ENCODE data around the gene SNAPC2. TPM values are rescaled to one million over a fixed set of nuclear protein-coding genes. Genes with fewer than 3 reads are reported as not detected.

The SNAPC2 gene
- total and polyA plus RNA-seq, 2 of the 13 experiments (the other 11 are each of a cell fraction or from before 2014, with no cell fraction given): 10.2 to 12.7 TPM

DNA sequence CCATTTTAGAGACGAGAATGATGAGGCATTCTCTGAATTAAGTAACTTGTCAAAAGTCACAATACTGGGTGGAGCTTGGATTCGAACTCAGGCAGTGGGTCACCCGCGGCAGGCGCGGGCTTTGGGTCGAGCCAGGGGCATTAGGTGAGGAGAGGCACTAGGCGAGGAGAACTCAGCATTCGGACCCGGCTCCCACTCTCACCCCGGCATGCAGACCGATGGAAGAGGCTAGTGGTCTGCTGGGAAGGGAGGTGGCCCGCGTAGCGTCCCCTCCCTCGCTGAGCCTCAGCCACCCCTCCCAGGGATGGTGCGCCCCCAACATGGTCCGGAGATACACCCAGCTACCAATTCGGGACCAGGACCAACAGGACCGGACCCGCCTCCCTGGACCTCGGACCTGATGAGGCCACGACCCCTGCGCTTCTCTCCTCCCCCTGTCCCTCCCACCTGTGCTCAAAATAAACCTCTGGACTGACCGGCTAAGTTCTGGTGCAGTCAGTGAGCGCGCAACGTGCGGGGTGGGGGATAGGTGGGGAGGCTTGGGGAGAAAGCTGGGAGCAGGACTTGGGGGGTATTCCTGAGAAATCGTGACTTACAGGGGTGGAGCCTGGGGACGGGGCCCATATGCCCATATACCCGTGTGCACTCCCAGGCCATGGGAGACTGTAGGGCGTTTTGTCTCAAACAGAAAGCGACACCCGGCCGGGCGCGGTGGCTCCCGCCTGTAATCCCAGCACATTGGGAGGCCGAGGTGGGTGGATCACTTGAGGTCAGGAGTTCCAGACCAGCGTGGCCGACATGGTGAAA, 1.3 kb upstream of the SNAPC2 start (continued):
- TF ChIP-seq PHF5A (CRISPR knock-in tag; IDR thresholded peaks at IDR 0.05; ENCODE audit: low read depth, unreplicated experiment): peak; percentile 45
- TF ChIP-seq NCOR1 (IDR thresholded peaks at IDR 0.05; ENCODE audit: borderline replicate concordance, low read length): peak; percentile 62; the same call in 1 of the 2 replicates
- no peak for TF ChIP-seq ZFX (CRISPR knock-in tag; IDR thresholded peaks at IDR 0.05; ENCODE audit: low read depth)
- TF ChIP-seq ZNF432 (CRISPR knock-in tag; IDR thresholded peaks at IDR 0.05; ENCODE audit: borderline replicate concordance): no peak
- TF ChIP-seq TRIM24 (CRISPR knock-in tag; IDR thresholded peaks at IDR 0.05): no peak
- 0 out of 2 replicates have a peak, but pooled peaks have one; percentile 27 for TF ChIP-seq ZNF570 (CRISPR knock-in tag; IDR thresholded peaks at IDR 0.05; ENCODE audit: borderline replicate concordance)
- TF ChIP-seq ZNF614 (CRISPR knock-in tag; IDR thresholded peaks at IDR 0.05; ENCODE audit: borderline replicate concordance): peak; percentile 33; the same call in 1 of the 2 replicates
- TF ChIP-seq ZNF12 (CRISPR knock-in tag; IDR thresholded peaks at IDR 0.05): no peak
- TF ChIP-seq ERF (CRISPR knock-in tag; IDR thresholded peaks at IDR 0.05): no peak
- TF ChIP-seq, protein P1, sequence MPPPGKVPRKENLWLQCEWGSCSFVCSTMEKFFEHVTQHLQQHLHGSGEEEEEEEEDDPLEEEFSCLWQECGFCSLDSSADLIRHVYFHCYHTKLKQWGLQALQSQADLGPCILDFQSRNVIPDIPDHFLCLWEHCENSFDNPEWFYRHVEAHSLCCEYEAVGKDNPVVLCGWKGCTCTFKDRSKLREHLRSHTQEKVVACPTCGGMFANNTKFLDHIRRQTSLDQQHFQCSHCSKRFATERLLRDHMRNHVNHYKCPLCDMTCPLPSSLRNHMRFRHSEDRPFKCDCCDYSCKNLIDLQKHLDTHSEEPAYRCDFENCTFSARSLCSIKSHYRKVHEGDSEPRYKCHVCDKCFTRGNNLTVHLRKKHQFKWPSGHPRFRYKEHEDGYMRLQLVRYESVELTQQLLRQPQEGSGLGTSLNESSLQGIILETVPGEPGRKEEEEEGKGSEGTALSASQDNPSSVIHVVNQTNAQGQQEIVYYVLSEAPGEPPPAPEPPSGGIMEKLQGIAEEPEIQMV (CRISPR knock-in tag; IDR thresholded peaks at IDR 0.05; ENCODE audit: low read depth): peak; percentile 72; the same call in 1 of the 2 replicates
- peak; percentile 32; the same call in 1 of the 2 replicates for TF ChIP-seq DMAP1 (CRISPR knock-in tag; IDR thresholded peaks at IDR 0.05)
- TF ChIP-seq ZFP90 (CRISPR knock-in tag; IDR thresholded peaks at IDR 0.05; ENCODE audit: borderline replicate concordance): 0 out of 2 replicates have a peak, but pooled peaks have one; percentile 16
- peak; percentile 58; the same call in 1 of the 2 replicates for TF ChIP-seq ARNTL (CRISPR knock-in tag; IDR thresholded peaks at IDR 0.05)
- TF ChIP-seq, protein P2, sequence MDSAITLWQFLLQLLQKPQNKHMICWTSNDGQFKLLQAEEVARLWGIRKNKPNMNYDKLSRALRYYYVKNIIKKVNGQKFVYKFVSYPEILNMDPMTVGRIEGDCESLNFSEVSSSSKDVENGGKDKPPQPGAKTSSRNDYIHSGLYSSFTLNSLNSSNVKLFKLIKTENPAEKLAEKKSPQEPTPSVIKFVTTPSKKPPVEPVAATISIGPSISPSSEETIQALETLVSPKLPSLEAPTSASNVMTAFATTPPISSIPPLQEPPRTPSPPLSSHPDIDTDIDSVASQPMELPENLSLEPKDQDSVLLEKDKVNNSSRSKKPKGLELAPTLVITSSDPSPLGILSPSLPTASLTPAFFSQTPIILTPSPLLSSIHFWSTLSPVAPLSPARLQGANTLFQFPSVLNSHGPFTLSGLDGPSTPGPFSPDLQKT (CRISPR knock-in tag; IDR thresholded peaks at IDR 0.05; ENCODE audit: borderline replicate concordance): no peak
- no peak for TF ChIP-seq TCF7L2 (IDR thresholded peaks at IDR 0.05; ENCODE audit: low read depth, low read length)
- TF ChIP-seq ZNF350 (CRISPR knock-in tag; IDR thresholded peaks at IDR 0.05; ENCODE audit: borderline replicate concordance, low read depth): no peak
- TF ChIP-seq RAD51 (IDR thresholded peaks at IDR 0.05; ENCODE audit: borderline replicate concordance): no peak
- TF ChIP-seq ASH2L (IDR thresholded peaks at IDR 0.05; ENCODE audit: insufficient read length, low read depth, low read length): no peak
- peak; percentile 72; the same call in 1 of the 2 replicates for TF ChIP-seq MTA1 (CRISPR knock-in tag; IDR thresholded peaks at IDR 0.05; ENCODE audit: borderline replicate concordance)
- TF ChIP-seq, protein P3, sequence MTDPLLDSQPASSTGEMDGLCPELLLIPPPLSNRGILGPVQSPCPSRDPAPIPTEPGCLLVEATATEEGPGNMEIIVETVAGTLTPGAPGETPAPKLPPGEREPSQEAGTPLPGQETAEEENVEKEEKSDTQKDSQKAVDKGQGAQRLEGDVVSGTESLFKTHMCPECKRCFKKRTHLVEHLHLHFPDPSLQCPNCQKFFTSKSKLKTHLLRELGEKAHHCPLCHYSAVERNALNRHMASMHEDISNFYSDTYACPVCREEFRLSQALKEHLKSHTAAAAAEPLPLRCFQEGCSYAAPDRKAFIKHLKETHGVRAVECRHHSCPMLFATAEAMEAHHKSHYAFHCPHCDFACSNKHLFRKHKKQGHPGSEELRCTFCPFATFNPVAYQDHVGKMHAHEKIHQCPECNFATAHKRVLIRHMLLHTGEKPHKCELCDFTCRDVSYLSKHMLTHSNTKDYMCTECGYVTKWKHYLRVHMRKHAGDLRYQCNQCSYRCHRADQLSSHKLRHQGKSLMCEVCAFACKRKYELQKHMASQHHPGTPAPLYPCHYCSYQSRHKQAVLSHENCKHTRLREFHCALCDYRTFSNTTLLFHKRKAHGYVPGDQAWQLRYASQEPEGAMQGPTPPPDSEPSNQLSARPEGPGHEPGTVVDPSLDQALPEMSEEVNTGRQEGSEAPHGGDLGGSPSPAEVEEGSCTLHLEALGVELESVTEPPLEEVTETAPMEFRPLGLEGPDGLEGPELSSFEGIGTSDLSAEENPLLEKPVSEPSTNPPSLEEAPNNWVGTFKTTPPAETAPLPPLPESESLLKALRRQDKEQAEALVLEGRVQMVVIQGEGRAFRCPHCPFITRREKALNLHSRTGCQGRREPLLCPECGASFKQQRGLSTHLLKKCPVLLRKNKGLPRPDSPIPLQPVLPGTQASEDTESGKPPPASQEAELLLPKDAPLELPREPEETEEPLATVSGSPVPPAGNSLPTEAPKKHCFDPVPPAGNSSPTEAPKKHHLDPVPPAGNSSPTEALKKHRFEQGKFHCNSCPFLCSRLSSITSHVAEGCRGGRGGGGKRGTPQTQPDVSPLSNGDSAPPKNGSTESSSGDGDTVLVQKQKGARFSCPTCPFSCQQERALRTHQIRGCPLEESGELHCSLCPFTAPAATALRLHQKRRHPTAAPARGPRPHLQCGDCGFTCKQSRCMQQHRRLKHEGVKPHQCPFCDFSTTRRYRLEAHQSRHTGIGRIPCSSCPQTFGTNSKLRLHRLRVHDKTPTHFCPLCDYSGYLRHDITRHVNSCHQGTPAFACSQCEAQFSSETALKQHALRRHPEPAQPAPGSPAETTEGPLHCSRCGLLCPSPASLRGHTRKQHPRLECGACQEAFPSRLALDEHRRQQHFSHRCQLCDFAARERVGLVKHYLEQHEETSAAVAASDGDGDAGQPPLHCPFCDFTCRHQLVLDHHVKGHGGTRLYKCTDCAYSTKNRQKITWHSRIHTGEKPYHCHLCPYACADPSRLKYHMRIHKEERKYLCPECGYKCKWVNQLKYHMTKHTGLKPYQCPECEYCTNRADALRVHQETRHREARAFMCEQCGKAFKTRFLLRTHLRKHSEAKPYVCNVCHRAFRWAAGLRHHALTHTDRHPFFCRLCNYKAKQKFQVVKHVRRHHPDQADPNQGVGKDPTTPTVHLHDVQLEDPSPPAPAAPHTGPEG (CRISPR knock-in tag; IDR thresholded peaks at IDR 0.05): no peak
- 0 out of 2 replicates have a peak, but pooled peaks have one; percentile 16 for TF ChIP-seq FOXA3 (CRISPR knock-in tag; IDR thresholded peaks at IDR 0.05)
